ENCODE measurements around the gene DUSP23. TPM values are rescaled to one million over a fixed set of nuclear protein-coding genes. Genes with fewer than 3 reads are reported as not detected.

The DUSP23 gene
- polyA plus RNA-seq, 1 donor from 2014 or later: 5.4 TPM

DNA sequence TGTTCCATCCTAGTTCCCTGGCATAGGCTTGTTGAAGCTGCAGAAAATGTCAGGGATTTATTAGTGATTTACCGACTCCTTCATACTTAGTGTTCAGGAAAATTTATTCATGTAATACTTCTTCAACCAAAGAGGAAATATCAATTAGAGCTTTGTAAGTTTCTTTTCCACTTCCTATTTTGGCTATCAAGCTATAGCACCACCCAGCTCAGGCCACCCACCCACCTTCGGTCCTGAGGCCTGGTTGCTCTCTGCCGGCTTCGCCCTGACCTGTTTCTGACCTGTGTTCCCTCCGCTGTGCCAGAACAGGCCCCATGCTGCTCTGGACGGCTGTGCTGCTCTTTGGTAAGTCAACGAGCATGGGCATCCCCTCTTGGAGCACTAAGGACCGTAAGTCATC is 21.3 kb downstream of the DUSP23 start, which contains the start of gene FCRL6:
FCRL6 (plus strand) TSS at position 250 of the 400 bp plus-strand sequence; CDS start at position 315, 65 bp downstream.
- Histone ChIP-seq H3K9me3 (ENCODE audit: low read length) (no peaks in the 10 kb centered on the region), H3K9me2 (ENCODE audit: insufficient read depth, low read length) (no peaks in the 10 kb centered on the region), H2AFZ (ENCODE audit: low read depth, low read length) (no peak within 1 kb of the TSS), H3K79me2 (replicated peaks; ENCODE audit: insufficient read depth, low read length) (no peaks in the 10 kb centered on the region), H4K20me1 (ENCODE audit: insufficient read depth) (no peaks in the 10 kb centered on the region), H3K27ac (ENCODE audit: low read length) (no peak within 1 kb of the TSS), H3K4me3 (ENCODE audit: low read length) (no peak within 1 kb of the TSS), H3K36me3 (ENCODE audit: insufficient read depth, low read length) (no peaks in the 10 kb centered on the region), H3K9ac (ENCODE audit: low read length) (no peak within 1 kb of the TSS), H3F3A (ENCODE audit: insufficient read depth, low read length, poor library complexity, severe bottlenecking) (no peaks in the 10 kb centered on the region), H3K4me2 (ENCODE audit: low read length) (no peak within 1 kb of the TSS), H3K27me3 (ENCODE audit: insufficient read depth, low read depth, low read length) (peaks cover under 1% of the 10 kb centered on the region)
- TF ChIP-seq POLR2AphosphoS5 (IDR thresholded peaks at IDR 0.05) (no peak), CTCF (IDR thresholded peaks at IDR 0.05; ENCODE audit: poor library complexity, severe bottlenecking) (no peak), EP300 (conservative IDR thresholded peaks at IDR 0.05; ENCODE audit: poor library complexity, severe bottlenecking) (no peak), SMC3 (conservative IDR thresholded peaks at IDR 0.05; ENCODE audit: poor library complexity) (no peak), MXI1 (conservative IDR thresholded peaks at IDR 0.05; ENCODE audit: poor library complexity, severe bottlenecking) (no peak), RAD21 (conservative IDR thresholded peaks at IDR 0.05) (no peak), TAF1 (IDR thresholded peaks at IDR 0.05; ENCODE audit: low read depth) (no peak), EZH2 (IDR thresholded peaks at IDR 0.05; ENCODE audit: borderline replicate concordance, insufficient read depth, low read length, poor library complexity, severe bottlenecking) (no peak), REST (IDR thresholded peaks at IDR 0.05; ENCODE audit: borderline replicate concordance) (no peak)

GRCh38 chr1:159803956-159804689 is 23.4 kb downstream of the DUSP23 start:
- no peak overlapping the region for H3K4me2 ChIP-seq (ENCODE audit: low read length)
- no peak overlapping the region for H3K27ac ChIP-seq (ENCODE audit: low read length)
- H3K9ac ChIP-seq (ENCODE audit: low read length): no peak overlapping the region
- H3K9me2 ChIP-seq (ENCODE audit: insufficient read depth, low read length): no peaks in the 10 kb centered on the region
- H3F3A ChIP-seq (ENCODE audit: insufficient read depth, low read length, poor library complexity, severe bottlenecking): no peaks in the 10 kb centered on the region
- no peaks in the 10 kb centered on the region for H4K20me1 ChIP-seq (ENCODE audit: insufficient read depth)
- no peaks in the 10 kb centered on the region for H3K9me3 ChIP-seq (ENCODE audit: low read length)
- TF ChIP-seq POLR2AphosphoS5 (IDR thresholded peaks at IDR 0.05): no peak
- TF ChIP-seq CTCF (IDR thresholded peaks at IDR 0.05; ENCODE audit: poor library complexity, severe bottlenecking): no peak
- no peak for TF ChIP-seq REST (IDR thresholded peaks at IDR 0.05; ENCODE audit: borderline replicate concordance)
- no peak for TF ChIP-seq EZH2 (IDR thresholded peaks at IDR 0.05; ENCODE audit: borderline replicate concordance, insufficient read depth, low read length, poor library complexity, severe bottlenecking)
- TF ChIP-seq MXI1 (conservative IDR thresholded peaks at IDR 0.05; ENCODE audit: poor library complexity, severe bottlenecking): no peak
- no peak for TF ChIP-seq RAD21 (conservative IDR thresholded peaks at IDR 0.05)
- TF ChIP-seq SMC3 (conservative IDR thresholded peaks at IDR 0.05; ENCODE audit: poor library complexity): no peak
- no peak for TF ChIP-seq TAF1 (IDR thresholded peaks at IDR 0.05; ENCODE audit: low read depth)
- no peak for TF ChIP-seq EP300 (conservative IDR thresholded peaks at IDR 0.05; ENCODE audit: poor library complexity, severe bottlenecking)
- H3K79me2 ChIP-seq (replicated peaks; ENCODE audit: insufficient read depth, low read length): no peaks in the 10 kb centered on the region
- H2AFZ ChIP-seq (ENCODE audit: low read depth, low read length): no peak overlapping the region
- H3K27me3 ChIP-seq (ENCODE audit: insufficient read depth, low read depth, low read length): no peaks in the 10 kb centered on the region
- no peaks in the 10 kb centered on the region for H3K36me3 ChIP-seq (ENCODE audit: insufficient read depth, low read length)
- H3K4me3 ChIP-seq (ENCODE audit: low read length): no peak overlapping the region

Data from neural cell (in vitro differentiated cells).